Measurements from ENCODE around the gene POC1A.

DNA sequence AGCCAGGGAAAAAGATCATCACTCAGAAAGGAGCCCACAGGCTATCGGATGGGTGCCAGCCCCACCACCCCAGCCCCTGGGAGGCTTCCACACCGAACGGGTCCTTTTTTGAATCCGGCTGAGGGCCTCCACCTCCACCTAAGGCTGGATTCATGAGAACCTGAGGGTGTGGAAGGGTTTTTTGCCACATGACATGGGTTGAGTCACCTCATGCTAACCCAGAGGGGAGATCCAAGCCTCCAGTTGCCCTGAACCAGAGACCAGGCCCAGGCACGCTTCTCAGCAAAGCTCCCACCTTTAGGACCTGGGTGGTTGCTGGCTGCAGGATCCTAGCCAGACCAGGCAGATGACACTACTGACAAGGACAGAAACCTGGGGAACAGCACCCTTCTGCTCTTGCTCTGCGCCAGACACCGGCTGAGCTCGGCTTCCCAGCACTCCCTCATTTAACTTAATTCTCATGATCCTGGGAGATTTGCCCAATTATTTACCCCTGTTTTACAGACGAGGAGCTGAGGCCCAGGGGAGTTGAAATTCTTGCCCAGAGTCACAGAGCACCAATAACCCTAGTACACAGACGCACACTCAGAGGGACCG, 123.4 kb downstream of the POC1A start:
- TF ChIP-seq TCF15 (CRISPR knock-in tag; IDR thresholded peaks at IDR 0.05) (no peak), SPI1 (IDR thresholded peaks at IDR 0.05; ENCODE audit: borderline replicate concordance, low read depth, low read length) (no peak), MXD1 (CRISPR knock-in tag; IDR thresholded peaks at IDR 0.05; ENCODE audit: borderline replicate concordance, poor library complexity, severe bottlenecking) (no peak), MTA2 (IDR thresholded peaks at IDR 0.05; ENCODE audit: low read depth) (no peak), MAZ (CRISPR knock-in tag; conservative IDR thresholded peaks at IDR 0.05 in 1 of 2, IDR thresholded peaks at IDR 0.05 in 1 of 2) (no peak), GTF2E2 (tag; IDR thresholded peaks at IDR 0.05) (no peak), HEY1 (CRISPR knock-in tag; IDR thresholded peaks at IDR 0.05; ENCODE audit: borderline replicate concordance) (no peak), NR1H2 (CRISPR knock-in tag; IDR thresholded peaks at IDR 0.05) (no peak), PHB2 (IDR thresholded peaks at IDR 0.05; ENCODE audit: low read depth) (no peak)

All from K562 (cell line).